ENCODE results near the gene ADAMTS13.

ADAMTS13 gene

GRCh38 chr9:133493428-133493827, 71.3 kb downstream of the ADAMTS13 start:
- TF ChIP-seq, protein P1, sequence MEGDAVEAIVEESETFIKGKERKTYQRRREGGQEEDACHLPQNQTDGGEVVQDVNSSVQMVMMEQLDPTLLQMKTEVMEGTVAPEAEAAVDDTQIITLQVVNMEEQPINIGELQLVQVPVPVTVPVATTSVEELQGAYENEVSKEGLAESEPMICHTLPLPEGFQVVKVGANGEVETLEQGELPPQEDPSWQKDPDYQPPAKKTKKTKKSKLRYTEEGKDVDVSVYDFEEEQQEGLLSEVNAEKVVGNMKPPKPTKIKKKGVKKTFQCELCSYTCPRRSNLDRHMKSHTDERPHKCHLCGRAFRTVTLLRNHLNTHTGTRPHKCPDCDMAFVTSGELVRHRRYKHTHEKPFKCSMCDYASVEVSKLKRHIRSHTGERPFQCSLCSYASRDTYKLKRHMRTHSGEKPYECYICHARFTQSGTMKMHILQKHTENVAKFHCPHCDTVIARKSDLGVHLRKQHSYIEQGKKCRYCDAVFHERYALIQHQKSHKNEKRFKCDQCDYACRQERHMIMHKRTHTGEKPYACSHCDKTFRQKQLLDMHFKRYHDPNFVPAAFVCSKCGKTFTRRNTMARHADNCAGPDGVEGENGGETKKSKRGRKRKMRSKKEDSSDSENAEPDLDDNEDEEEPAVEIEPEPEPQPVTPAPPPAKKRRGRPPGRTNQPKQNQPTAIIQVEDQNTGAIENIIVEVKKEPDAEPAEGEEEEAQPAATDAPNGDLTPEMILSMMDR (IDR thresholded peaks at IDR 0.05; ENCODE audit: low read depth, low read length): no peak
- no peak for DNase-seq (ENCODE audit: extremely low read depth, low read depth)

DNA sequence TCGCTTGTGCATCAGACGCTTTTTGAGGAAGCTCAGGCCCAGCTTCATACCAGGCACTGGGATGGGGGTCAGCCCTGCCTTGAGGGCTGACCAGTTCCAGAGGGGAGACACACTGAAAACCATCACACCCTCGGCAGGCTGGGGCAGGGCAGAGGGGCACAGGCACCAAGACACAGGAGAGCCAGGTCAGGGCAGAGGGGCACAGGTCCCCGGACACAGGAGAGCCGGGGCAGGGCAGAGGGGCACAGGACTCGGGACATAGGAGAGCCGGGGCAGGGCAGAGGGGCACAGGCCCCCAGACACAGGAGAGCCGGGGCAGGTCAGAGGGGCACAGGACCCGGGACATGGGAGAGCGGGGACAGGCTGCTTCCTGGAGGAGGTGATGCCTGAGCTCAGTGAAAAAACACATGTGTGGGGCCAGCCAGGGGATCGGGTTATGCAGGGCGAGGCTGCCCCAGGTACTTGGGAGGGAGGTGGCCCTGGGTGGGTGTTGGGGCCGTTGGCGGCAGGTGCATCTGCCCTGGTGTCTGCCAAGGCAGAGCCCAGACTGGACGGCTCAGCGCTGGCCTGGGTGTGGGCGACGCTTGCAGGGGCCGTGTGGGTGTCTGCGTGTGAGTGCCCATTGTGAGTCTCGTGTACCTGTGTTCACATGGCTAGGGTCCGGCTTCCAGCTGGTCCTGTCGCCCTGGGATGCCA, 71.8 kb downstream of the ADAMTS13 start:
- TF ChIP-seq, protein P1 (IDR thresholded peaks at IDR 0.05; ENCODE audit: low read depth, low read length): no peak
- DNase-seq (ENCODE audit: extremely low read depth, low read depth): no peak

DNA sequence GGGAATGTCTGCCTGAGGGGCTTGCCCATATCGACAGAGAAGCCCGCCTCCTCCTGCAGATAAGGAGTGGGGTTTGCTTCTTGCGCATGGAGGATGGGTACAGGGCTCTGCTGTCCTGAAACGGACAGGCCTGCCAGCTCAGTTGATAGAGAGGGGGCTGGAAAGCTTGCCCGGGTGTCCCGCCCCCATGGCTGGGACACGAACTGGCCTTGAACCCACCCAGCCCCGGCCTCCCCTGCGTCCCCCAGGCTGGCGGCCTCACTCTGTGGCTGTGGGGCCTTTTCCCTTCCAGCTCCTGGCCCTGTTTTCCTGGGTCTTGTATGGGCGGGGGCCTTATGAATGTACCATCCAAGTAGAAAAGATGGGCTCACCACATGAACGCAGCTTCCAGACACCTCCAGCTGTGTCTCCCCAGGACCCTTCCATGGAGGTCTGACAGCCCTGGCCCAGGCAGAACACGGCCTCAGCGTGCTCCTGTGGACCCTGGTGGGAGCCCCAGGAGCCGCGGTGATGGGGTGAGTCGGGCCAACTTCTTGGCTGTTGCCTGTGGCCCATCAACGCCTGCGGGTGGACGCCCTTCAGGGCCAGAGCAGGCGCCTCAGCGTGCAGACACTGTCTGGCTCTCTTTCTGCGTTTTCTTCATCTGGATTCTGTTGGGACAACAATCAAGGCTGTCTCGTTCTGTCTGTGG, 72.6 kb downstream of the ADAMTS13 start:
- TF ChIP-seq, protein P1 (IDR thresholded peaks at IDR 0.05; ENCODE audit: low read depth, low read length): no peak
- no peak for DNase-seq (ENCODE audit: extremely low read depth, low read depth)

DNA sequence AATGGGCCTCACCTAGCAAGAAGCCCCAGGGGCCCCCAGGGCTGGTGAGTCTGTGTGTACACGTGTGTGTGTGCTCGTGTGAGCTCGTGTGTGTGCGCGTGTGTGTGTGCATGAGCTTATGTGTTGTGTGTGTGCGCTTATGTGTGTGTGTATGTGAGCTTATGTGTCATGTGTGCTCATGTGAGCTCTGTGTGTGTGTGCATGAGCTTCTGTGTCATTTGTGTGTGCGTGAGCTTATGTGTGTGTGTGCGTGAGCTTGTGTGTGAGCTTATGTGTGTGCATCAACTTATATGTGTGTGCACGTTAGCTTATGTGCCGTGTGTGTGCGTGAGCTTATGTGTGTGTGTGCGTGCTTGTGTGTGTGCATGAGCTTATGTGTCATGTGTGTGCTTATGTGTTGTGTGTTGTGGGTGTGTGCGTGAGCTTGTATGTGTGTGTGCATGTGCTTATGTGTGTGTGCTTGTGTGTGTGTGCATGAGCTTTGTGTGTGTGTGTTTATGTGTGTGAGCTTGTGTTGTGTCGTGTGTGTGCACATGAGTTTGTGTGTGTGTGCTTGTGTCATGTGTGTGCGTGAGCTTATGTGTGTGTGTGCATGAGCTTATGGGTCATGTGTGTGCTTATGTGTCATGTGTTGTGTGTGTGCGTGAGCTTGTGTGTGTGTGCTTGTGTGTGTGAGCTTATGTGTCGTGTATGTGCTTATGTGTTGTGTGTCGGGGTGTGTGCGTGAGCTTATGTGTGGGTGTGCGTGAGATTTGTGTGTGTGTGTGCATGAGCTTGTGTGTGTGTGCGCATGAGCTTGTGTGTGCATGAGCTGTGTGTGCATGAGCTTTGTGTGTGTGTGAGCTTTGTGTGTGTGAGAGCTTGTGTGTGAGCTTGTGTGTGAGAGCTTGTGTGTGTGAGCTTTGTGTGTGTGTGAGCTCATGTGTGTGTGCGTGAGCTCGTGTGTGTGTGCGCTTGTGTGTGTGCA, 73.4 kb downstream of the ADAMTS13 start:
- TF ChIP-seq, protein P1 (IDR thresholded peaks at IDR 0.05; ENCODE audit: low read depth, low read length): no peak
- DNase-seq (ENCODE audit: extremely low read depth, low read depth): no peak

DNA sequence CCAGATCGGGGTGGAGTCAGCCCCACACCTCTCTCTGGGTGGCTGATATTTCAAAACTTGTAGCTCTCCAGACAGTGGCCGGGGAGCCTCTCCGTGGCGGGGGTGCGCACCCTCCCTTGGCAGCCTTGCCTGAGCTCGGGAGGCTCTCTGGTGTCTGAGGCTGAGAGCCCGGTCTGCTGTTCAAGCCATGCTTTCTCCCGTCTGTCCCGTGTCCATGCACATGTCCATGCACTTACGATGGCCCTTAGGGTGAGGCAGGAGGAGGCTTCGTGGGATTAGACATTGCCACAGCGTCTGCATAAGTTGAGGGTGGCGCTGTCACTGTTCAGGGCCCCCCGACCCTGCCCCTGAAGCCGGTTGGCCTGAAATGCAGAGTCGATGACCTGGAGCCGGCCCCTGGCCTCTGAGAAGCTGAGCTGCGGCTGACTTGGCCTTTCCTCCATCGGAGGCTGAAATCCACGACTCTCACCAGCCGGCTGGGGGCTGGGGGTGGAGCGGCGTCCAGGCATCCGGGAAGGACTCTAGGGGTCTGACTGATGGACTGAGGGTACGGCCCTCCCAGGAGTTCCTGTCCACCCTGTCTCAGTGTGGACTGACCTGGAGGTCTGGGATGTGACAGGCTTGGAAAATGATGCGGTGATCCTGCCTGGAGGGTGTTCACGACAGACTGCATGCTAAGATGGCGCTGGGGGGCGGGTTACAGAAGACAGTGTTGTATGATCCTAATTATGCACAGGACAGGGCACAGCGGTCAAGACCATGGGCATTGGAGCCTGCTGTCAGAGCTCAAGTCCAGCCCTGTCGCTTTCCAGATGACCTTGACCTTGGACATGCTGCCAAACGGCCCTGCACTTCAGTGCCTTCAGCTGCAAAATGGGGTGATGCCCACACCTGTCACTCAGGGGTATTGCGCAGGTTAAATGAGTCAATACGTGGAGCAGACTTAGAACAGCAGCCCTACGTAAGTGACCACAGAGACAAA, 75.0 kb downstream of the ADAMTS13 start:
- TF ChIP-seq, protein P1 (IDR thresholded peaks at IDR 0.05; ENCODE audit: low read depth, low read length): no peak

GRCh38 chr9:133499132-133499891, 77.1 kb downstream of the ADAMTS13 start:
- TF ChIP-seq, protein P1 (IDR thresholded peaks at IDR 0.05; ENCODE audit: low read depth, low read length): no peak
- no peak for DNase-seq (ENCODE audit: extremely low read depth, low read depth)

More for the DNA sequence above, 75.0 kb downstream of the ADAMTS13 start:
- DNase-seq (ENCODE audit: extremely low read depth, low read depth): no peak
